ENCODE results near the gene NXPE1.

The NXPE1 gene

GRCh38 chr11:114482114-114482513 lies 77.6 kb downstream of the NXPE1 start:
- no peak for DNase-seq (ENCODE audit: low read depth, low spot score)
- TF ChIP-seq FOXP2 (optimal IDR thresholded peaks at IDR 0.05; ENCODE audit: control extremely low read depth, extremely low read length, insufficient read depth) = no peak
- no peak for TF ChIP-seq EZH2 (IDR thresholded peaks at IDR 0.05)
- TF ChIP-seq POLR2AphosphoS5 (IDR thresholded peaks at IDR 0.05; ENCODE audit: borderline replicate concordance, low read depth, low read length) = no peak
- H3K36me3 ChIP-seq (ENCODE audit: insufficient read depth, low read length) = no peaks in the 10 kb centered on the region
- H3K9ac ChIP-seq (ENCODE audit: insufficient read length) = no peak overlapping the region
- H3K9me3 ChIP-seq (ENCODE audit: low read depth, low read length) = no peaks in the 10 kb centered on the region
- H3K27ac ChIP-seq = no peak overlapping the region
- H3K4me3 ChIP-seq = no peak overlapping the region

- DNase-seq (ENCODE audit: low read depth, low spot score) = no peak
- Histone ChIP-seq H3K9me3 (ENCODE audit: low read depth, low read length) (no peaks in the 10 kb centered on the region), H3K9ac (ENCODE audit: insufficient read length) (no peak overlapping the region), H3K36me3 (ENCODE audit: insufficient read depth, low read length) (no peaks in the 10 kb centered on the region), H3K27ac (no peak overlapping the region), H3K4me3 (no peak overlapping the region)
- TF ChIP-seq POLR2AphosphoS5 (IDR thresholded peaks at IDR 0.05; ENCODE audit: borderline replicate concordance, low read depth, low read length) (no peak), EZH2 (IDR thresholded peaks at IDR 0.05) (no peak), FOXP2 (optimal IDR thresholded peaks at IDR 0.05; ENCODE audit: control extremely low read depth, extremely low read length, insufficient read depth) (no peak)
Observed at GRCh38 chr11:114479331-114479730, 80.3 kb downstream of the NXPE1 start.

GRCh38 chr11:114478768-114479167 lies 80.9 kb downstream of the NXPE1 start:
- TF ChIP-seq EZH2 (IDR thresholded peaks at IDR 0.05) = no peak
- no peak for TF ChIP-seq POLR2AphosphoS5 (IDR thresholded peaks at IDR 0.05; ENCODE audit: borderline replicate concordance, low read depth, low read length)
- no peak for TF ChIP-seq FOXP2 (optimal IDR thresholded peaks at IDR 0.05; ENCODE audit: control extremely low read depth, extremely low read length, insufficient read depth)
- no peak overlapping the region for H3K4me3 ChIP-seq
- no peaks in the 10 kb centered on the region for H3K36me3 ChIP-seq (ENCODE audit: insufficient read depth, low read length)
- DNase-seq (ENCODE audit: low read depth, low spot score) = no peak
- no peak overlapping the region for H3K27ac ChIP-seq
- no peaks in the 10 kb centered on the region for H3K9me3 ChIP-seq (ENCODE audit: low read depth, low read length)
- H3K9ac ChIP-seq (ENCODE audit: insufficient read length) = no peak overlapping the region

GRCh38 chr11:114478001-114478410 lies 81.7 kb downstream of the NXPE1 start:
- Histone ChIP-seq H3K4me3 (no peak overlapping the region), H3K9me3 (ENCODE audit: low read depth, low read length) (no peaks in the 10 kb centered on the region), H3K36me3 (ENCODE audit: insufficient read depth, low read length) (no peaks in the 10 kb centered on the region), H3K27ac (no peak overlapping the region), H3K9ac (ENCODE audit: insufficient read length) (no peak overlapping the region)
- no peak for DNase-seq (ENCODE audit: low read depth, low spot score)
- TF ChIP-seq FOXP2 (optimal IDR thresholded peaks at IDR 0.05; ENCODE audit: control extremely low read depth, extremely low read length, insufficient read depth) (no peak), POLR2AphosphoS5 (IDR thresholded peaks at IDR 0.05; ENCODE audit: borderline replicate concordance, low read depth, low read length) (no peak), EZH2 (IDR thresholded peaks at IDR 0.05) (no peak)

GRCh38 chr11:114472661-114473060 lies 87.0 kb downstream of the NXPE1 start:
- Histone ChIP-seq H3K9ac (ENCODE audit: insufficient read length) (no peak overlapping the region), H3K4me3 (no peak overlapping the region), H3K36me3 (ENCODE audit: insufficient read depth, low read length) (no peaks in the 10 kb centered on the region), H3K9me3 (ENCODE audit: low read depth, low read length) (no peaks in the 10 kb centered on the region), H3K27ac (no peak overlapping the region)
- DNase-seq (ENCODE audit: low read depth, low spot score) = no peak
- TF ChIP-seq FOXP2 (optimal IDR thresholded peaks at IDR 0.05; ENCODE audit: control extremely low read depth, extremely low read length, insufficient read depth) (no peak), POLR2AphosphoS5 (IDR thresholded peaks at IDR 0.05; ENCODE audit: borderline replicate concordance, low read depth, low read length) (no peak)
